Upper lobe of left lung (tissue), 6 donors: ENCODE measurements around the gene NR4A3. TPM values are rescaled to one million over a fixed set of nuclear protein-coding genes. Genes with fewer than 3 reads are reported as not detected.

Source experiments
- ATAC-seq, 2 donors: fragments of 200-7000 bp; cut with Tn5 transposase; one replicate each; pipeline ENCODE4 v1.9.1; 2022; ENCODE audit warnings: mild to moderate bottlenecking in 2 of 2, moderate library complexity in 2 of 2; ENCODE audit not compliant: low FRiP score in 2 of 2
- DNase-seq, 2 donors: peaks; one replicate each; pipeline ENCODE4 v3.0.0-alpha.2; 2019 to 2020
- H3K27ac ChIP-seq, 4 donors: fragments of 200-600 bp; sonication (generic); one replicate each; pipeline ENCODE4 v1.5.1; 2016 to 2019
- H3K27me3 ChIP-seq, 4 donors: fragments of 200-600 bp; sonication (generic); one replicate each; pipeline ENCODE4 v1.5.1; 2017 to 2019
- H3K36me3 ChIP-seq, 4 donors: fragments of 200-600 bp; sonication (generic); one replicate each; pipeline ENCODE4 v1.5.1; 2016 to 2019
- H3K4me1 ChIP-seq, 4 donors: fragments of 200-600 bp; sonication (generic); one replicate each; pipeline ENCODE4 v1.5.1; 2018 to 2019
- H3K4me3 ChIP-seq, 4 donors: fragments of 200-600 bp; sonication (generic); one replicate each; pipeline ENCODE4 v1.5.1; 2017 to 2019; ENCODE audit warnings: mild to moderate bottlenecking in 2 of 4, moderate library complexity in 1 of 4
- H3K9me3 ChIP-seq, 4 donors: fragments of 200-600 bp; sonication (generic); one replicate each; pipeline ENCODE4 v1.5.1; 2018 to 2019
- CTCF ChIP-seq, 6 experiments: fragments of 450-650 bp in 4 of 6; fragments of 200-600 bp in 2 of 6; sonication (generic) in 2 of 6; IDR thresholded peaks; one replicate each; pipeline ENCODE4 v1.5.1; 2016 to 2019; ENCODE audit warnings: antibody characterized with exemption in 6 of 6
- EP300 ChIP-seq, 4 donors: sonication (generic); formaldehyde crosslinking; IDR thresholded peaks; one replicate each; pipeline ENCODE4 v1.5.1; 2017; ENCODE audit warnings: antibody characterized with exemption in 4 of 4, control low read depth in 2 of 4
- POLR2A ChIP-seq, 4 donors: fragments of 450-650 bp; IDR thresholded peaks; one replicate each; pipeline ENCODE4 v1.5.1; 2016 to 2017; ENCODE audit warnings: antibody characterized with exemption in 4 of 4, mild to moderate bottlenecking in 2 of 4
- POLR2AphosphoS5 ChIP-seq, 2 donors: sonication (generic); formaldehyde crosslinking; IDR thresholded peaks; one replicate each; pipeline ENCODE4 v1.5.1; 2017; ENCODE audit warnings: antibody characterized with exemption in 2 of 2
- WGBS, 2 donors: methylation state at CpG; one replicate each; pipeline ENCODE4 v1.1.5; 2017 to 2018; 5-methylcytosine and 5-hydroxymethylcytosine counted together
- total RNA-seq, 6 donors: library from RNA; depleted of rRNA in 4 of 6; stranded (reverse); fragments of >200 nt in 4 of 6; gene quantifications; one replicate each; pipeline versions ENCODE4 v1.1.0 to v1.2.1, GENCODE V29; 2016 to 2021
- donor health status: DM: no; HTN: no; CAD: no; lungs with moderate emphysema.
- donor health status: DM: no; HTN: yes; CAD: no; lungs with severe emphysema.

Gene NR4A3
- total RNA-seq, 6 donors from 2014 or later, result 1.0 to 10.8 (median 5.6) TPM

GRCh38 chr9:99796231-99796630 lies 25.5 kb upstream of the NR4A3 start:
- no peak for DNase-seq
- H3K27me3 ChIP-seq, result no peaks in the 10 kb centered on the region
- H3K36me3 ChIP-seq, result no peaks in the 10 kb centered on the region
- H3K27ac ChIP-seq, result no peak overlapping the region
- no peaks in the 10 kb centered on the region for H3K9me3 ChIP-seq
- no peak for ATAC-seq
- TF ChIP-seq POLR2AphosphoS5 (IDR thresholded peaks at IDR 0.05), result no peak
- no peak for TF ChIP-seq POLR2A (IDR thresholded peaks at IDR 0.05)
- TF ChIP-seq CTCF (IDR thresholded peaks at IDR 0.05), result no peak
- no peak for TF ChIP-seq EP300 (IDR thresholded peaks at IDR 0.05)
- H3K4me3 ChIP-seq, result no peak overlapping the region
- WGBS, 2 donors, result 83 to 88% methylated on average over 1 of the region's 1 CpG
- H3K4me1 ChIP-seq, result no peaks in the 10 kb centered on the region

DNA sequence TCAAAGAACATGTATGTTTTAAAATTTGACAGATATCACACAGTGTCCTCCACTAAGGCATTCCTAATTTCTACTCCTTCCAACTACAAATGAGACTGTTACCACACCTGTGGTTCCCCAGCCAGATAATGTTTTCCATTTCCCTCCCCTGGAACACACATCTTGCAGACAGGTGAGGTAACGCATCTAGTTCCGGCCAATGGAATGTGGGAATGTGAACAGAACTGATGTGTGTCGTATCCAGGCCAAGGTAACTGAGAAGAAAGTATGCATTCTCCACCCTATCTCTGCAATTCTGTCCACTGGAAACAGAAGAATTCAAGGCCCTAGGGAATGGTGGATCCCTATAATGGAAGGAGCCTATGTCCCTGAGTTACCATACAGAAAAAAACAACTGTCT lies 19.9 kb upstream of the NR4A3 start:
- 97 to 98% methylated on average over 3 of the region's 3 CpGs for WGBS, 2 donors
- H3K27me3 ChIP-seq, result no peaks in the 10 kb centered on the region
- H3K9me3 ChIP-seq, result no peaks in the 10 kb centered on the region

DNA sequence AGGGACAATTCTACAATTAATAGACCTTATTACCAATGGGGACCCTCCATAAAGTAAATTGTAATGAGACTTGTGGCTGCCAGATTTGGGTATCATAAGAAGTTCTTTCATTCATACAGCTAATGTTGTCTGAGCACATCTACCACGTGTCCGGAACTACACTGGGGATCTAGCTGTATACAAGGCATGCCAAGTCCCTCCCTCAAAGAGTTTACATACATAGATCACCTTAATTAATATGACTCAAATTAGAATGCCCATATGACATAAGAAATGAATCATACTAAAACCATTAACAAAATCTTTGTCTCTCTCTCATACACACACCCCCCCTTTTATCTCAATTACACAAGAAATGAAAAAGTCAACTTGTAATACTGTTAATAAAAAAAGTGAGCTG lies 18.0 kb upstream of the NR4A3 start:
- TF ChIP-seq CTCF (IDR thresholded peaks at IDR 0.05) (no peak), EP300 (IDR thresholded peaks at IDR 0.05) (no peak), POLR2AphosphoS5 (IDR thresholded peaks at IDR 0.05) (no peak), POLR2A (IDR thresholded peaks at IDR 0.05) (no peak)
- 91 to 94% methylated on average over 2 of the region's 2 CpGs for WGBS, 2 donors
- H3K9me3 ChIP-seq, result no peaks in the 10 kb centered on the region
- H3K36me3 ChIP-seq, result no peaks in the 10 kb centered on the region
- no peak overlapping the region for H3K27ac ChIP-seq
- no peak for DNase-seq
- no peak overlapping the region for H3K4me3 ChIP-seq
- ATAC-seq, result no peak
- H3K27me3 ChIP-seq, result no peaks in the 10 kb centered on the region
- peaks cover 0 to 4% (median 0%) of the 10 kb centered on the region in 4 donors for H3K4me1 ChIP-seq

More for the DNA sequence above, 19.9 kb upstream of the NR4A3 start:
- no peaks in the 10 kb centered on the region for H3K4me1 ChIP-seq
- H3K27ac ChIP-seq, result no peak overlapping the region
- ATAC-seq (no peak), DNase-seq (no peak)
- H3K4me3 ChIP-seq, result no peak overlapping the region
- TF ChIP-seq POLR2A (IDR thresholded peaks at IDR 0.05) (no peak), EP300 (IDR thresholded peaks at IDR 0.05) (no peak), POLR2AphosphoS5 (IDR thresholded peaks at IDR 0.05) (no peak), CTCF (IDR thresholded peaks at IDR 0.05) (no peak)
- no peaks in the 10 kb centered on the region for H3K36me3 ChIP-seq

- 22 to 26% methylated on average over 4 of the region's 4 CpGs for WGBS, 2 donors
- TF ChIP-seq POLR2A (IDR thresholded peaks at IDR 0.05) (no peak), CTCF (IDR thresholded peaks at IDR 0.05) (peak; percentile 44 to 71 (median 66)), POLR2AphosphoS5 (IDR thresholded peaks at IDR 0.05) (no peak), EP300 (IDR thresholded peaks at IDR 0.05) (no peak)
- H3K36me3 ChIP-seq, result no peaks in the 10 kb centered on the region
- H3K9me3 ChIP-seq, result no peaks in the 10 kb centered on the region
- DNase-seq, result peak in 1 of 2 donors; percentile 65
- peak in 1 of 2 donors; percentile 88 for ATAC-seq
- H3K27ac ChIP-seq, result no peak overlapping the region
- no peak overlapping the region for H3K4me3 ChIP-seq
- H3K27me3 ChIP-seq, result no peaks in the 10 kb centered on the region
- peaks cover 0 to 4% (median 0%) of the 10 kb centered on the region in 4 donors for H3K4me1 ChIP-seq
Measured at GRCh38 chr9:99807276-99807852, 14.3 kb upstream of the NR4A3 start.

GRCh38 chr9:99807956-99808355 lies 13.7 kb upstream of the NR4A3 start:
- Histone ChIP-seq H3K4me3 (no peak overlapping the region), H3K27ac (no peak overlapping the region), H3K27me3 (no peaks in the 10 kb centered on the region), H3K4me1 (peaks cover 0 to 4% (median 0%) of the 10 kb centered on the region in 4 donors), H3K36me3 (no peaks in the 10 kb centered on the region), H3K9me3 (no peaks in the 10 kb centered on the region)
- DNase-seq (no peak), ATAC-seq (no peak)
- TF ChIP-seq POLR2AphosphoS5 (IDR thresholded peaks at IDR 0.05) (no peak), CTCF (IDR thresholded peaks at IDR 0.05) (no peak), POLR2A (IDR thresholded peaks at IDR 0.05) (no peak), EP300 (IDR thresholded peaks at IDR 0.05) (no peak)
